HepG2 (cell line): Measurements from ENCODE around the gene TMEM178A. TPM values are rescaled to one million over a fixed set of nuclear protein-coding genes. Genes with fewer than 3 reads are reported as not detected.

Experiments
- ATAC-seq: fragments of 200-7000 bp; cut with Tn5 transposase; 3 replicates; pipeline ENCODE4 v1.9.1; 2020; ENCODE audit warnings: mild to moderate bottlenecking, moderate library complexity
- BruUV-seq: library from RNA; stranded (reverse); fragments of 400-500 nt; replicated peaks from 2 replicates; lab custom pipeline; 2021; lab: Mats Ljungman, UMichigan
- CTCF ChIA-PET: fragments of 300-600 bp; formaldehyde crosslinking; extraction: SDS; loops from one replicate; lab custom pipeline; 2021; ENCODE audit warnings: low total read pairs, inconsistent platforms, low intra/inter-chr PET ratio; lab: Yijun Ruan, JAX
- POLR2A ChIA-PET: fragments of 350-600 bp; sonication (Branson Sonifier 250); formaldehyde crosslinking; loops from one replicate; lab custom pipeline; 2020; ENCODE audit warnings: antibody characterized with exemption, inconsistent platforms; lab: Yijun Ruan, JAX
- DNase-seq: peaks from one replicate; pipeline ENCODE4 v3.0.0-alpha.2; 2015; ENCODE audit warnings: low spot score
- FAIRE-seq: peaks from 3 replicates; lab custom pipeline; 2011; peaks lifted over from hg19 to GRCh38; lab: Jason Lieb, UNC
- H2AFZ ChIP-seq: one replicate; pipeline ENCODE4 v1.6.1; 2011; ENCODE audit warnings: low read length, inconsistent platforms
- H3K27ac ChIP-seq: fragments of 300-600 bp; 3 replicates; pipeline ENCODE4 v1.8.0; 2011; ENCODE audit warnings: mixed run types, mild to moderate bottlenecking, mixed read lengths, low read length, inconsistent platforms; ENCODE audit not compliant: insufficient read depth; ENCODE audit errors: extremely low read length
- H3K27me3 ChIP-seq, 2 experiments: fragments of 200-600 bp in 1 of 2; 2 replicates in 1 of 2; 3 replicates in 1 of 2; pipeline versions ENCODE4 v1.6.0 to v1.8.0; 2011; ENCODE audit warnings: low read length in 2 of 2, mild to moderate bottlenecking in 2 of 2, moderate library complexity in 2 of 2, inconsistent platforms in 1 of 2; ENCODE audit not compliant: insufficient read depth in 2 of 2, control insufficient read depth in 1 of 2
- H3K36me3 ChIP-seq, 2 experiments: fragments of 200-600 bp in 1 of 2; replicated peaks in 1 of 2; 2 replicates in 1 of 2; 3 replicates in 1 of 2; pipeline versions ENCODE4 v1.5.1 to v1.8.0; 2011; ENCODE audit warnings: low read length in 2 of 2, inconsistent platforms in 1 of 2; ENCODE audit not compliant: insufficient read depth in 2 of 2, control insufficient read depth in 1 of 2
- H3K4me1 ChIP-seq: 2 replicates; pipeline ENCODE4 v1.5.1; 2012; ENCODE audit warnings: low read length, inconsistent platforms; ENCODE audit not compliant: insufficient read depth
- H3K4me2 ChIP-seq: 2 replicates; pipeline ENCODE4 v1.6.0; 2011; ENCODE audit warnings: low read depth, low read length, inconsistent platforms
- H3K4me3 ChIP-seq, 3 experiments: fragments of 200-600 bp in 1 of 3; sonication (generic), shearing (Covaris generic) in 1 of 3; replicated peaks in 1 of 3; 2 replicates each; pipeline ENCODE4 v1.5.1; 2011 to 2016; ENCODE audit warnings: low read length in 3 of 3, inconsistent platforms in 2 of 3, low read depth in 2 of 3, mild to moderate bottlenecking in 2 of 3, control low read depth in 1 of 3, mixed read lengths in 1 of 3; ENCODE audit not compliant: insufficient read depth in 1 of 3
- H3K79me2 ChIP-seq: one replicate; pipeline ENCODE4 v1.6.1; 2011; ENCODE audit warnings: low read length, inconsistent platforms; ENCODE audit not compliant: insufficient read depth
- H3K9ac ChIP-seq: 2 replicates; pipeline ENCODE4 v1.6.0; 2011; ENCODE audit warnings: mild to moderate bottlenecking, low read depth, low read length, inconsistent platforms; ENCODE audit not compliant: insufficient read depth
- H3K9me3 ChIP-seq: 2 replicates; pipeline ENCODE4 v1.5.1; 2012; ENCODE audit warnings: mild to moderate bottlenecking, low read length
- H4K20me1 ChIP-seq: 2 replicates; pipeline ENCODE4 v1.6.0; 2011; ENCODE audit warnings: inconsistent platforms, mild to moderate bottlenecking, low read length, moderate library complexity; ENCODE audit not compliant: insufficient read depth
- ARNTL ChIP-seq: sonication (generic); formaldehyde crosslinking; IDR thresholded peaks from 2 replicates; pipeline ENCODE4 v1.4.0; 2020; ENCODE audit warnings: mild to moderate bottlenecking, missing genetic modification reagents
- FOXC1 ChIP-seq: sonication (generic); formaldehyde crosslinking; IDR thresholded peaks from 2 replicates; pipeline ENCODE4 v1.8.0; 2022; ENCODE audit warnings: mild to moderate bottlenecking, missing genetic modification reagents, borderline replicate concordance
- HOXA7 ChIP-seq: sonication (generic); formaldehyde crosslinking; IDR thresholded peaks from 2 replicates; pipeline ENCODE4 v1.8.1; 2022; ENCODE audit warnings: mild to moderate bottlenecking, missing genetic modification reagents, moderate library complexity
- NFE2 ChIP-seq: sonication (generic); formaldehyde crosslinking; IDR thresholded peaks from 2 replicates; pipeline ENCODE4 v1.4.0; 2020; ENCODE audit warnings: missing genetic modification reagents
- RERE ChIP-seq: IDR thresholded peaks from 2 replicates; pipeline ENCODE4 v1.6.1; 2016; ENCODE audit warnings: low read depth, missing genetic modification reagents, missing compliant biosample characterization
- SRF ChIP-seq: IDR thresholded peaks from 2 replicates; pipeline ENCODE4 v1.6.1; 2011; ENCODE audit warnings: mild to moderate bottlenecking, low read depth, low read length, moderate library complexity
- TBX3 ChIP-seq: fragments of 450-650 bp; IDR thresholded peaks from 2 replicates; pipeline ENCODE4 v1.6.1; 2017; ENCODE audit warnings: antibody characterized with exemption, mild to moderate bottlenecking, inconsistent platforms, borderline replicate concordance
- ZBTB2 ChIP-seq: sonication (generic); formaldehyde crosslinking; IDR thresholded peaks from 2 replicates; pipeline ENCODE4 v1.8.0; 2022; ENCODE audit warnings: low read depth, missing genetic modification reagents
- ZBTB20 ChIP-seq: sonication (generic); formaldehyde crosslinking; IDR thresholded peaks from 2 replicates; pipeline ENCODE4 v1.8.1; 2023; ENCODE audit warnings: missing genetic modification reagents, low read depth, mild to moderate bottlenecking, borderline replicate concordance
- ZBTB3 ChIP-seq: sonication (generic); formaldehyde crosslinking; IDR thresholded peaks from 2 replicates; pipeline ENCODE4 v1.4.0; 2020; ENCODE audit warnings: low read depth, mild to moderate bottlenecking, moderate library complexity, missing genetic modification reagents, borderline replicate concordance
- ZNF280B ChIP-seq: sonication (generic); formaldehyde crosslinking; IDR thresholded peaks from 2 replicates; pipeline ENCODE4 v1.5.0; 2020; ENCODE audit warnings: missing genetic modification reagents, mild to moderate bottlenecking, borderline replicate concordance
- ZNF597 ChIP-seq: sonication (generic); formaldehyde crosslinking; IDR thresholded peaks from 2 replicates; pipeline ENCODE4 v1.5.0; 2020; ENCODE audit warnings: missing genetic modification reagents
- WGBS: methylation state at CpG from one replicate; pipeline ENCODE4 v1.1.6; 2017; ENCODE audit warnings: low lambda C conversion rate; 5-methylcytosine and 5-hydroxymethylcytosine counted together
- in situ Hi-C: cut with HindIII; loops from 2 replicates; pipeline ENCODE4 v1.10.0; 2017; ENCODE audit warnings: low pct_unique_long_range_greater_than_20kb; ENCODE audit not compliant: extremely low pct_ligation_motif_present
- intact Hi-C: fragments of 100-400 bp; cut with micrococcal nuclease; formaldehyde crosslinking; loops from one replicate; pipeline ENCODE4 v1.10.0; 2022; ENCODE audit not compliant: unreplicated experiment
- polyA plus RNA-seq, 8 experiments: library from polyadenylated mRNA; depleted of rRNA in 3 of 8; stranded (reverse) in 7 of 8; unstranded in 1 of 8; fragments of >200 nt; fragmentation: Illumina TruSeq in 4 of 8; extraction: Trizol in 4 of 8; gene quantifications; 2 replicates each; pipeline versions ENCODE4 v1.2.1 to v1.2.3, GENCODE V29; 2011 to 2016; ENCODE audit warnings: low read depth in 4 of 8, missing spikeins in 1 of 8, mixed read lengths in 1 of 8; ENCODE audit not compliant: insufficient read depth in 1 of 8
- total RNA-seq, 5 experiments: library from RNA; depleted of rRNA; stranded (reverse); fragments of >200 nt; fragmentation: Illumina TruSeq; extraction: Trizol; gene quantifications; 2 replicates each; pipeline ENCODE4 v1.2.3, GENCODE V29; 2016; ENCODE audit warnings: low read depth in 1 of 5

Gene TMEM178A
- total and polyA plus RNA-seq, 2 of the 13 experiments (the other 11 are each of a cell fraction or from before 2014, with no cell fraction given) = 0.38 to 3.3 TPM

- Histone ChIP-seq H3K27me3 (no peaks in the 10 kb centered on the region; a peak in 1 of 5 replicates), H3K9me3 (no peaks in the 10 kb centered on the region)
- TF ChIP-seq FOXC1 (CRISPR knock-in tag) (no peak), HOXA7 (CRISPR knock-in tag) (no peak), ZNF280B (CRISPR knock-in tag) (no peak), ZNF597 (CRISPR knock-in tag) (no peak), ZBTB20 (CRISPR knock-in tag) (no peak), ZBTB3 (CRISPR knock-in tag) (no peak), NFE2 (CRISPR knock-in tag) (no peak), RERE (no peak), SRF (no peak), TBX3 (no peak), ARNTL (CRISPR knock-in tag) (no peak), ZBTB2 (no peak)
- TF ChIP-seq, all 625 proteins: peak for 0
- Histone ChIP-seq H3K36me3 (peaks cover 17 to 55% of the 10 kb centered on the region in 2 experiments), H3K4me3 (no peak overlapping the region), H3K79me2 (no peaks in the 10 kb centered on the region), H3K9ac (no peak overlapping the region), H3K27ac (no peak overlapping the region), H4K20me1 (no peaks in the 10 kb centered on the region), H3K4me1 (no peaks in the 10 kb centered on the region), H2AFZ (no peak overlapping the region), H3K4me2 (no peak overlapping the region)
- WGBS = 100% methylated on average over 1 of the region's 1 CpG
- ATAC-seq (no peak), FAIRE-seq (no peak), DNase-seq (no peak)
- POLR2A ChIA-PET = no interaction called here
- in situ Hi-C loops (no loop called here), intact Hi-C loops (no loop called here)
- CTCF ChIA-PET = no interaction called here
- no TSS peak for BruUV-seq
Observed at GRCh38 chr2:39743269-39743776, 77.6 kb downstream of the TMEM178A start.
